K562 (cell line): ENCODE data around the gene VWA2. TPM values are rescaled to one million over a fixed set of nuclear protein-coding genes. Genes with fewer than 3 reads are reported as not detected.

Source experiments
- ATAC-seq: fragments of 200-7000 bp; cut with Tn5 transposase; 3 replicates; pipeline ENCODE4 v1.9.1; 2020; ENCODE audit warnings: moderate library complexity
- BruUV-seq: library from RNA; stranded (reverse); fragments of 400-500 nt; replicated peaks from 2 replicates; lab custom pipeline; 2021; lab: Mats Ljungman, UMichigan
- CTCF ChIA-PET: fragments of 300-600 bp; formaldehyde crosslinking; extraction: SDS; loops from one replicate; lab custom pipeline; 2021; ENCODE audit warnings: low intra/inter-chr PET ratio; lab: Yijun Ruan, JAX
- POLR2A ChIA-PET: fragments of 300-600, 350-650 bp; sonication (Branson Sonifier 250); formaldehyde crosslinking; extraction: SDS; loops from one replicate; lab custom pipeline; 2021; ENCODE audit warnings: antibody characterized with exemption, inconsistent platforms; lab: Yijun Ruan, JAX
- DNase-seq, 4 experiments: peaks; one replicate each; pipeline versions ENCODE4 v3.0.0 to v3.0.0-alpha.2; 2011 to 2018; ENCODE audit warnings: low spot score in 3 of 4, mixed read lengths in 3 of 4; ENCODE audit errors: extremely low read depth in 1 of 4
- FAIRE-seq: peaks from 2 replicates; lab custom pipeline; 2011; peaks lifted over from hg19 to GRCh38; lab: Jason Lieb, UNC
- H2AFZ ChIP-seq: 2 replicates; pipeline ENCODE4 v1.6.0; 2011; ENCODE audit warnings: low read depth, low read length, control low read depth, inconsistent platforms
- H3K27ac ChIP-seq: fragments of 200-600 bp; 3 replicates; pipeline ENCODE4 v1.8.0; 2011; ENCODE audit warnings: low read depth, mild to moderate bottlenecking, control low read depth, inconsistent platforms, low read length, moderate library complexity, mixed read lengths; ENCODE audit errors: extremely low read depth
- H3K27me3 ChIP-seq, 2 experiments: fragments of 300-600 bp in 1 of 2; 2 replicates in 1 of 2; 3 replicates in 1 of 2; pipeline versions ENCODE4 v1.6.0 to v1.8.0; 2011; ENCODE audit warnings: inconsistent platforms in 2 of 2, low read length in 2 of 2, mild to moderate bottlenecking in 1 of 2, mixed read lengths in 1 of 2, moderate library complexity in 1 of 2; ENCODE audit not compliant: control insufficient read depth in 2 of 2, insufficient read depth in 2 of 2
- H3K36me3 ChIP-seq: fragments of 300-600 bp; 3 replicates; pipeline ENCODE4 v1.8.0; 2011; ENCODE audit warnings: mild to moderate bottlenecking, low read length, inconsistent platforms; ENCODE audit not compliant: control insufficient read depth, insufficient read depth
- H3K4me1 ChIP-seq, 2 experiments: fragments of 200-600 bp in 1 of 2; replicated peaks in 1 of 2; 2 replicates in 1 of 2; 3 replicates in 1 of 2; pipeline versions ENCODE4 v1.5.1 to v1.8.0; 2011; ENCODE audit warnings: inconsistent platforms in 2 of 2, low read length in 2 of 2, mild to moderate bottlenecking in 1 of 2, mixed read lengths in 1 of 2, moderate library complexity in 1 of 2; ENCODE audit not compliant: control insufficient read depth in 2 of 2, insufficient read depth in 2 of 2
- H3K4me2 ChIP-seq: 2 replicates; pipeline ENCODE4 v1.6.1; 2011; ENCODE audit warnings: low read length, control low read depth, inconsistent platforms, mixed read lengths; ENCODE audit not compliant: insufficient read depth
- H3K4me3 ChIP-seq: fragments of 200-600 bp; sonication (generic), shearing (Covaris generic); 2 replicates; pipeline ENCODE4 v1.5.1; 2016; ENCODE audit warnings: control low read depth, inconsistent platforms
- H3K79me2 ChIP-seq: fragments of 200-600 bp; 3 replicates; pipeline ENCODE4 v1.8.0; 2011; ENCODE audit warnings: low read length, inconsistent platforms; ENCODE audit not compliant: control insufficient read depth, insufficient read depth
- H3K9ac ChIP-seq, 2 experiments: 2 replicates each; pipeline versions ENCODE4 v1.6.0 to v1.6.1; 2011; ENCODE audit warnings: low read depth in 2 of 2, low read length in 2 of 2, control low read depth in 1 of 2, inconsistent platforms in 1 of 2, mild to moderate bottlenecking in 1 of 2, mixed read lengths in 1 of 2; ENCODE audit not compliant: insufficient read depth in 1 of 2
- H3K9me1 ChIP-seq: one replicate; pipeline ENCODE4 v1.6.0; 2011; ENCODE audit warnings: inconsistent platforms, mild to moderate bottlenecking, low read length, moderate library complexity; ENCODE audit not compliant: control insufficient read depth, insufficient read depth
- H3K9me3 ChIP-seq: replicated peaks from 2 replicates; pipeline ENCODE4 v1.5.1; 2011; ENCODE audit warnings: low read depth, low read length, inconsistent platforms; ENCODE audit not compliant: control insufficient read depth, insufficient read depth
- H4K20me1 ChIP-seq: replicated peaks from 2 replicates; pipeline ENCODE4 v1.6.1; 2011; ENCODE audit warnings: low read length, inconsistent platforms, mixed read lengths; ENCODE audit not compliant: control insufficient read depth, insufficient read depth
- FOXM1 ChIP-seq, 2 experiments: fragments of 450-650 bp in 1 of 2; sonication (generic) in 1 of 2; formaldehyde crosslinking in 1 of 2; IDR thresholded peaks; 2 replicates each; pipeline versions ENCODE4 v1.6.1 to v1.9.0; 2017 to 2022; ENCODE audit warnings: low read depth in 2 of 2, mild to moderate bottlenecking in 2 of 2, missing genetic modification reagents in 1 of 2, moderate library complexity in 1 of 2
- FOXP1 ChIP-seq: sonication (generic); formaldehyde crosslinking; IDR thresholded peaks from 2 replicates; pipeline ENCODE4 v1.8.0; 2022; ENCODE audit warnings: mild to moderate bottlenecking, missing genetic modification reagents
- GABPB1 ChIP-seq: sonication (generic); formaldehyde crosslinking; IDR thresholded peaks from 2 replicates; pipeline ENCODE4 v1.8.0; 2022; ENCODE audit warnings: mild to moderate bottlenecking, missing genetic modification reagents
- GATA2 ChIP-seq: sonication (generic); formaldehyde crosslinking; IDR thresholded peaks from 2 replicates; pipeline ENCODE4 v1.4.0; 2020; ENCODE audit warnings: mild to moderate bottlenecking, missing genetic modification reagents
- GTF2A2 ChIP-seq: IDR thresholded peaks from 2 replicates; pipeline ENCODE4 v1.6.1; 2016; ENCODE audit warnings: mild to moderate bottlenecking, missing genetic modification characterization, missing compliant biosample characterization
- HDAC8 ChIP-seq: fragments of 450-650 bp; IDR thresholded peaks from 2 replicates; pipeline ENCODE4 v1.6.1; 2016; ENCODE audit warnings: mild to moderate bottlenecking, missing genetic modification characterization, moderate library complexity, missing compliant biosample characterization
- MTA1 ChIP-seq: fragments of 450-650 bp; IDR thresholded peaks from 2 replicates; pipeline ENCODE4 v1.6.1; 2017; ENCODE audit warnings: borderline replicate concordance
- NEUROD1 ChIP-seq: fragments of 150-350 bp; IDR thresholded peaks from 2 replicates; pipeline ENCODE4 v1.6.1; 2014; ENCODE audit warnings: borderline replicate concordance, low read length, low read depth; ENCODE audit not compliant: partially characterized antibody
- NR2C1 ChIP-seq, 2 experiments: fragments of 450-650 bp; IDR thresholded peaks; 2 replicates each; pipeline ENCODE4 v1.6.1; 2017; ENCODE audit warnings: mild to moderate bottlenecking in 2 of 2, antibody characterized with exemption in 1 of 2, inconsistent platforms in 1 of 2, missing compliant biosample characterization in 1 of 2, missing genetic modification characterization in 1 of 2
- SAFB ChIP-seq: fragments of 200-400 bp; formaldehyde crosslinking; IDR thresholded peaks from 2 replicates; pipeline ENCODE4 v1.6.1; 2017; ENCODE audit warnings: low read depth, low read length, borderline replicate concordance
- WGBS: fragments of 100-300 bp; shearing (Covaris generic); methylation state at CpG from one replicate; pipeline ENCODE4 v1.1.6; 2016; ENCODE audit warnings: low coverage, mixed read lengths; ENCODE audit not compliant: insufficient coverage; ENCODE audit errors: missing lambda C conversion rate; 5-methylcytosine and 5-hydroxymethylcytosine counted together
- in situ Hi-C: fragments of 300-500 bp; cut with MboI; formaldehyde crosslinking; loops from 4 replicates; pipeline ENCODE4 v1.15.0; 2018; ENCODE audit warnings: inconsistent platforms, mixed read lengths
- intact Hi-C: fragments of 100-400 bp; cut with micrococcal nuclease; formaldehyde crosslinking; loops from 2 replicates; pipeline ENCODE4 v1.14.2; 2022
- polyA plus RNA-seq, 8 experiments: library from polyadenylated mRNA; depleted of rRNA in 4 of 8; stranded (reverse) in 5 of 8; unstranded in 3 of 8; fragments of >200 nt; fragmentation: Nextera tagmentation in 2 of 8; fragmentation: Illumina TruSeq in 1 of 8; extraction: Ambion mirVana in 2 of 8; extraction: Trizol in 1 of 8; gene quantifications; 2 replicates each; pipeline versions ENCODE4 v1.2.1 to v1.2.3, GENCODE V29; 2011 to 2014; ENCODE audit warnings: inconsistent platforms in 1 of 8, missing spikeins in 1 of 8
- total RNA-seq, 7 experiments: library from RNA; depleted of rRNA in 6 of 7; stranded (reverse); fragments of >200 nt in 6 of 7; fragmentation: Illumina TruSeq in 2 of 7; extraction: Trizol in 2 of 7; gene quantifications; 2 replicates each; pipeline versions ENCODE4 v1.2.1 to v1.2.3, GENCODE V29; 2011 to 2021; ENCODE audit warnings: low replicate concordance in 1 of 7

The VWA2 gene
- total and polyA plus RNA-seq, 9 of the 15 experiments (the other 6 are each of a cell fraction or from before 2014, with no cell fraction given), result not detected

DNA sequence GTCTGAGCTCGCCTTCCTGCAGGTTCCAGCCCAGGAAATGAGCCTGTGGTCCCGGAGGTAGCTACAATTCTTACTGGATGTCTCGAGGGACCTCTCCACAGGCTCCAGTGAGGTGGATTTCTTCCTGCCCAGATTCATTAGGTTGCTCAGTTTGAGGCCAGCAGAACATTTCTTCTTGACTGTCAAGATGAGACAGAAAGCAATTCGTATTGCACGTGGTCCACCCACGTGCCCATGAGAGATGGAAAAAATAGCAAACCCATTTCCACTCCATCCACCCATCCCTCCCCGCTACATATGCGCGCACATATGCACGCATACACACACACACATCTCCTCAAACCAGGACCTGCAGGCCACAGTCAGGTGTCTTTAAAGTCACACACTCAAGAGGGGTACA is 68.7 kb downstream of the VWA2 start (continued):
- TF ChIP-seq FOXP1 (CRISPR knock-in tag), result no peak

DNA sequence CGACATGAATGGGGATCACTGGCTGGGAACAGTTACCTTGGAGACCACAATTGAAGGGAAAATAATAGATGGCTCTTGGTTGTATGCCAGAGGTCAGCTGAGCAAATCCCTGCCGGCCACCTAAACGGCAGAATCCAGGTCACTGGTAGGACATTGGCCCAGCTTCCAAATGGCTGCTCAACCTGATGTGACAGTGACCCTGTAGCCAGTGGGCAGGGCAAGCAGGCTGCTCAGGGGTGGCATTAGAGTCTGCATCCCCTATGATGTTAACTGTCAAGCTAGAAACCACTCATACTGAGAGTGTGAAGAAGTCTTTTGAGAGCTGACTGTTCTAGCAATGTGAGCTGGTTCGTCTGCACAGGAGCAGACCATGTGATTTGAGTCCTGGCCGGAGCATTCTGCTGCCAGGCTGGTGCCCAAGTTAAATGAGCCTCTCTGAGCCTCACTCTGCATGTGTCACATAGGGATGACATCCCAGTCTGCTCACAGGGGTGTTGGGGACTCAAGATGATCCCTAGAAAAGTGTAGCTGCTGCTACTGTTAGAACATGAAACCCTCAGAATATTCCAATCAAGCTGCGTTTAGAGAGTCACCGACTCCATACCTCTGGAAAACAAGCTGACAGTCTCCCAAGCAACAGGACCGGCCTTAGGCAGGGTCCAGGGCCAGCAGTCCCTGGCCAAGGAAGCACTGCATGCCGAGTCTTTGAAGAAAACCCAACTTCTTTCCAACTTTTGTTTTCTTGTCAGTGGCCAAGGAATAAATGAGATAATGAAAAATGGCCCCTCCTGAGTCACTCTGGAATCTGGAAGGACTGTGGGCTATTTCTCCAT is 69.7 kb downstream of the VWA2 start:
- ATAC-seq, result no peak
- no peaks in the 10 kb centered on the region for H3K9me1 ChIP-seq
- in situ Hi-C loops, result no loop called here
- H3K27me3 ChIP-seq, result peaks cover 0 to 28% of the 10 kb centered on the region in 2 experiments; a peak in 3 of 5 replicates
- no peak for TF ChIP-seq SAFB
- TF ChIP-seq NEUROD1, result no peak
- no peak for TF ChIP-seq HDAC8 (tag)
- TF ChIP-seq FOXM1 (IDR thresholded peaks at IDR 0.05; ENCODE audit: low read depth), result no peak
- TF ChIP-seq FOXM1 (CRISPR knock-in tag; IDR thresholded peaks at IDR 0.05; ENCODE audit: low read depth), result no peak
- TF ChIP-seq MTA1, result no peak
- no peak for TF ChIP-seq GATA2 (CRISPR knock-in tag)
- no peak for TF ChIP-seq GABPB1 (CRISPR knock-in tag)
- no peak for TF ChIP-seq NR2C1 (IDR thresholded peaks at IDR 0.05)
- TF ChIP-seq NR2C1 (tag; IDR thresholded peaks at IDR 0.05), result no peak
- no peak for TF ChIP-seq GTF2A2 (tag)
- no peaks in the 10 kb centered on the region for H3K4me1 ChIP-seq
- H3K9me3 ChIP-seq, result no peaks in the 10 kb centered on the region
- DNase-seq, result no peak
- WGBS, result 0% methylated on average over 9 of the region's 9 CpGs
- H3K4me3 ChIP-seq, result no peak overlapping the region
- FAIRE-seq, result no peak
- H3K79me2 ChIP-seq, result no peaks in the 10 kb centered on the region
- intact Hi-C loops, result loop anchor here (10.0 kb wide), 1 partner anchor 604 kb away; no protein-coding TSS in a partner anchor
- no peak overlapping the region for H3K27ac ChIP-seq
- CTCF ChIA-PET, result no interaction called here
- H4K20me1 ChIP-seq, result no peaks in the 10 kb centered on the region
- H3K4me2 ChIP-seq, result no peak overlapping the region
- H2AFZ ChIP-seq, result no peak overlapping the region
- BruUV-seq, result no TSS peak
- no peak overlapping the region for H3K9ac ChIP-seq
- POLR2A ChIA-PET, result interaction anchor here (0.6 kb wide), 1 partner anchor 8 kb away, joined by 4 read pairs; no protein-coding TSS in a partner anchor
- H3K36me3 ChIP-seq, result no peaks in the 10 kb centered on the region
